ENCODE results near the gene CLDN18.

Gene CLDN18

GRCh38 chr3:138009476-138010272 is at the start of gene CLDN18:
Gene CLDN18, plus strand, starts transcription at chr3:138010165. Its CDS starts 61 bp downstream, at chr3:138010226.
- DNase-seq: no peak

GRCh38 chr3:137962251-137962650 is 47.7 kb upstream of the CLDN18 start:
- DNase-seq: no peak

GRCh38 chr3:137963463-137963862 is 46.5 kb upstream of the CLDN18 start:
- DNase-seq: no peak

- peak; percentile 48 for DNase-seq
Observed at GRCh38 chr3:137970914-137971831, 38.8 kb upstream of the CLDN18 start.

- DNase-seq: no peak
Observed at GRCh38 chr3:137972396-137972795, 37.6 kb upstream of the CLDN18 start.

- no peak for DNase-seq
Observed at GRCh38 chr3:137978328-137978727, 31.6 kb upstream of the CLDN18 start.

GRCh38 chr3:137987723-137988122 is 22.2 kb upstream of the CLDN18 start:
- no peak for DNase-seq

- DNase-seq: no peak
Observed at GRCh38 chr3:137988152-137988551, 21.8 kb upstream of the CLDN18 start.

GRCh38 chr3:137988982-137989381 is 21.0 kb upstream of the CLDN18 start:
- DNase-seq: no peak

- no peak for DNase-seq
Observed at GRCh38 chr3:137990427-137990826, 19.5 kb upstream of the CLDN18 start.

GRCh38 chr3:137992592-137992991 is 17.4 kb upstream of the CLDN18 start:
- no peak for DNase-seq

- DNase-seq: no peak
Observed at GRCh38 chr3:137998121-137999042, 11.6 kb upstream of the CLDN18 start.

- DNase-seq: no peak
Observed at GRCh38 chr3:138003069-138003468, 6.9 kb upstream of the CLDN18 start.

- no peak for DNase-seq
Observed at GRCh38 chr3:138005627-138006026, 4.3 kb upstream of the CLDN18 start.

- no peak for DNase-seq
Observed at GRCh38 chr3:138007898-138008297, 2.1 kb upstream of the CLDN18 start.

GRCh38 chr3:138010273-138010590 is 267 bp downstream of the CLDN18 start:
- DNase-seq: no peak

- DNase-seq: no peak
Observed at GRCh38 chr3:138011722-138012121, 1.8 kb downstream of the CLDN18 start.

- DNase-seq: no peak
Observed at GRCh38 chr3:138012526-138012925, 2.6 kb downstream of the CLDN18 start.

- DNase-seq: no peak
Observed at GRCh38 chr3:138016065-138016464, 6.1 kb downstream of the CLDN18 start.

- no peak for DNase-seq
Observed at GRCh38 chr3:138019281-138020069, 9.5 kb downstream of the CLDN18 start.

GRCh38 chr3:138023754-138024153 is 13.8 kb downstream of the CLDN18 start:
- DNase-seq: no peak

GRCh38 chr3:138025553-138025952 is 15.6 kb downstream of the CLDN18 start:
- DNase-seq: no peak
